Measurements from ENCODE around the gene CGA. TPM values are rescaled to one million over a fixed set of nuclear protein-coding genes. Genes with fewer than 3 reads are reported as not detected.

Gene CGA
- total RNA-seq, 1 donor from 2014 or later = not detected

DNA sequence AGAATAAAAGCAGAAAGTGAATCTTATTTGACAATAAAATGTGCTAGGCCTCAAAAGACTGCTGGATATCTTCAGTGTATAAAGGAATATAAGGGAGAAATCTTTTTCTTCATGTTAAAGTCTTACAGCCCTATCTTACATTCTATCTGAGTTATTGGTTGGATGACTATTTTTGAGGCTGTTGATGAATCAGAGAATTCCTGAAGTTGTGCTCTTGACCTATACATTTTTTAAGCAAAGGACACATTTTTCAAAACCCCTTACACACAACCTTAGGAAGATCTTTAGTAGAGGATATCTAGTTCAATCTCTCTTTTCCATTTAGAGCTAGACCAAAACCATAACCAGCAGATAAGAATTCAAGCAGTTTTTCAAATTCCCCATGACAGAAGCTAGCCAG lies 10.9 kb upstream of the CGA start:
- TF ChIP-seq, protein P1, sequence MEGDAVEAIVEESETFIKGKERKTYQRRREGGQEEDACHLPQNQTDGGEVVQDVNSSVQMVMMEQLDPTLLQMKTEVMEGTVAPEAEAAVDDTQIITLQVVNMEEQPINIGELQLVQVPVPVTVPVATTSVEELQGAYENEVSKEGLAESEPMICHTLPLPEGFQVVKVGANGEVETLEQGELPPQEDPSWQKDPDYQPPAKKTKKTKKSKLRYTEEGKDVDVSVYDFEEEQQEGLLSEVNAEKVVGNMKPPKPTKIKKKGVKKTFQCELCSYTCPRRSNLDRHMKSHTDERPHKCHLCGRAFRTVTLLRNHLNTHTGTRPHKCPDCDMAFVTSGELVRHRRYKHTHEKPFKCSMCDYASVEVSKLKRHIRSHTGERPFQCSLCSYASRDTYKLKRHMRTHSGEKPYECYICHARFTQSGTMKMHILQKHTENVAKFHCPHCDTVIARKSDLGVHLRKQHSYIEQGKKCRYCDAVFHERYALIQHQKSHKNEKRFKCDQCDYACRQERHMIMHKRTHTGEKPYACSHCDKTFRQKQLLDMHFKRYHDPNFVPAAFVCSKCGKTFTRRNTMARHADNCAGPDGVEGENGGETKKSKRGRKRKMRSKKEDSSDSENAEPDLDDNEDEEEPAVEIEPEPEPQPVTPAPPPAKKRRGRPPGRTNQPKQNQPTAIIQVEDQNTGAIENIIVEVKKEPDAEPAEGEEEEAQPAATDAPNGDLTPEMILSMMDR (IDR thresholded peaks at IDR 0.05; ENCODE audit: insufficient read depth, low read length, poor library complexity, severe bottlenecking) = no peak
- Histone ChIP-seq H3K27me3 (ENCODE audit: control insufficient read depth, insufficient read depth, low read length) (no peaks in the 10 kb centered on the region), H3K4me3 (ENCODE audit: low read depth, low read length) (no peak overlapping the region), H3K36me3 (ENCODE audit: control insufficient read depth, insufficient read depth, low read length) (no peaks in the 10 kb centered on the region)
- no peak for DNase-seq (ENCODE audit: low read depth)

DNA sequence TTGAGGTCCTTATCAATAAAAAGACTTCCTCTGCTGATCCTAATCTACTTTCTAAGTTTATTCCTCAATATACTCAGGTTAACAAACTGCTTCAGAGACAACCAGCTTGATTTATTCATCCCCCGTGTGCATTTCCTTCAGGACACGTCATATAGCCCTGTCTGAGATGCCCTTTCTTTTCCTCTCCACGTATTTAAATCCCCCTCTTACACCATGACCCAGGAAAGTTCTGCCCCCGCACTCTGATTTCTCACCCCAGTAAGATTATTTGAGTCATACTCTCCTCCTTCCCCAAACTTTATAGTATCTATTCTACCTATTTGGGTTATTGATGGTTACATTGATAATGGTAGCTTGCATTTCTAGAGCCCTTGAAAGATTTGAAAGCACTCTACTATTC lies 9.8 kb upstream of the CGA start:
- H3K4me3 ChIP-seq (ENCODE audit: low read depth, low read length) = no peak overlapping the region
- H3K27me3 ChIP-seq (ENCODE audit: control insufficient read depth, insufficient read depth, low read length) = no peaks in the 10 kb centered on the region
- no peak for DNase-seq (ENCODE audit: low read depth)
- no peaks in the 10 kb centered on the region for H3K36me3 ChIP-seq (ENCODE audit: control insufficient read depth, insufficient read depth, low read length)
- TF ChIP-seq, protein P1 (IDR thresholded peaks at IDR 0.05; ENCODE audit: insufficient read depth, low read length, poor library complexity, severe bottlenecking) = no peak

DNA sequence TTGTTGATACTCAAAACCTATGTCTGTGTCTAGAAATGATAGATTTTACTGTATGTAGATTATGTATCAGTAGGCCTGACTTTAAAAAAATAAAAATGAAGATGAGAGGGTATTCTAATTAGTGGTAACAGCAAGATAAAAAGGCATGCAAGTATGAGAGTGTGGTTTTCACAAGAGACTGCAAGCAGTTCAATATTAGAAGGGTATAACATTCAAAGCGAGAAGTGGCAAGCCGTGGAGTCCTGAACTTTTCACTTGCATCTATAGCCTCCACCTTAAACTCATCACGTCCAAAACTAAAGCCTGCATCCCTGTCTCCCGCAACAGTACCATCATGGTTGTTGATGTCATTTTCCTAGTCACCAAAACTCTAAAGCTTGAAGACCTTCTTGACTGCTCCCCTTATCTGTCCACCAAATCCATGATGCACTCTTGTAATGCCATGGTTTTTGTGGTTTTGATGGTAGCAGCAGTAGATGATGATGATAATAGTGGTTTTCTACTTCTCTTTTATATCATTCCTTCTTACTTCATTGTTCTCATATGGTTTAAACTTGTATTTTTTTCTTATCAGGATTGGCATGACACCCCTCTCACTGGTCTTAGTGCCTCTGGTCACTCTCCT lies 9.2 kb upstream of the CGA start:
- TF ChIP-seq, protein P1 (IDR thresholded peaks at IDR 0.05; ENCODE audit: insufficient read depth, low read length, poor library complexity, severe bottlenecking) = no peak
- no peaks in the 10 kb centered on the region for H3K36me3 ChIP-seq (ENCODE audit: control insufficient read depth, insufficient read depth, low read length)
- H3K4me3 ChIP-seq (ENCODE audit: low read depth, low read length) = no peak overlapping the region
- no peak for DNase-seq (ENCODE audit: low read depth)
- no peaks in the 10 kb centered on the region for H3K27me3 ChIP-seq (ENCODE audit: control insufficient read depth, insufficient read depth, low read length)

DNA sequence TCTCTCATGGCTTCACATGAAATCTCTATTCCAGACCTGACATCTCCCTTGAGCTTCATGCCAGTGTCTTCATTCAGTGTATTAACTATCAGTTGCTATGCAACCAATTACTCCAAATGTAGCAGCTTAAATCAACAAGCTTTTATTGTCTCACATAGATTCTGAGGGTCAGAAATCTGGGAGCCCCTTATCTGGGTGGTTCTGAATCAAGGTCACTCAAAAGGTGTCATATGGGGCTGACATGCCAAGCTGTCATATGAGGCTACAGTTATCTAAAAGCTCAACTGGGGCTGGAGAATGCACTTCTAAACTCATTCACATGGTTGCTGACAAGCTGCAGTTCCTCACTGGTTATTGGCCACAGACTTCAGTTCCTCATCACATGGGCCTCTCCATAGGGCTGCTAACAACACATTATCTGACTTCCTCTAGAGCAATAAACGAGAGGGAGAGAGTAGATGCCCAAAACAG lies 7.3 kb upstream of the CGA start:
- DNase-seq (ENCODE audit: low read depth) = no peak
- TF ChIP-seq, protein P1 (IDR thresholded peaks at IDR 0.05; ENCODE audit: insufficient read depth, low read length, poor library complexity, severe bottlenecking) = no peak
- Histone ChIP-seq H3K27me3 (ENCODE audit: control insufficient read depth, insufficient read depth, low read length) (no peaks in the 10 kb centered on the region), H3K36me3 (ENCODE audit: control insufficient read depth, insufficient read depth, low read length) (no peaks in the 10 kb centered on the region), H3K4me3 (ENCODE audit: low read depth, low read length) (no peak overlapping the region)

DNA sequence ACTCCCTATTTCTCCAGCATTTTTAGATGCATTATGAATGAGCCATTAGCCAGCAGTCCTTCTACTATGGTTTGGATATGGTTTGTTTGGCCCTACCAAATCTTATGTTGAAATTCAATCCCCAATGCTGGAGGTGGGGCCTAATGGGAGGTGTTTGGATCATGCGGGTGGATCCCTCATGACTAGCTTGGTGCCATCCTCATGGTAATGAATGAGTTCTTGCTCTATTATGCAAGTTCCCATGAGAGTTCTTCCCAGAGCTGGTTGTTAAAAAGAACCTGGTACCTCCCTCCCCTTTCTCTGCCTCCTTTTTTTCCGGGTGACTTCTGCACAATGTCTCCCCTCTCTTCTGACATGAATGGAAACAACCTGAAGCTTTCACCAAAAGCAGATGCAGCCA lies 6.2 kb upstream of the CGA start:
- TF ChIP-seq, protein P1 (IDR thresholded peaks at IDR 0.05; ENCODE audit: insufficient read depth, low read length, poor library complexity, severe bottlenecking) = no peak
- H3K27me3 ChIP-seq (ENCODE audit: control insufficient read depth, insufficient read depth, low read length) = no peaks in the 10 kb centered on the region
- H3K36me3 ChIP-seq (ENCODE audit: control insufficient read depth, insufficient read depth, low read length) = no peaks in the 10 kb centered on the region
- DNase-seq (ENCODE audit: low read depth) = no peak
- no peak overlapping the region for H3K4me3 ChIP-seq (ENCODE audit: low read depth, low read length)

DNA sequence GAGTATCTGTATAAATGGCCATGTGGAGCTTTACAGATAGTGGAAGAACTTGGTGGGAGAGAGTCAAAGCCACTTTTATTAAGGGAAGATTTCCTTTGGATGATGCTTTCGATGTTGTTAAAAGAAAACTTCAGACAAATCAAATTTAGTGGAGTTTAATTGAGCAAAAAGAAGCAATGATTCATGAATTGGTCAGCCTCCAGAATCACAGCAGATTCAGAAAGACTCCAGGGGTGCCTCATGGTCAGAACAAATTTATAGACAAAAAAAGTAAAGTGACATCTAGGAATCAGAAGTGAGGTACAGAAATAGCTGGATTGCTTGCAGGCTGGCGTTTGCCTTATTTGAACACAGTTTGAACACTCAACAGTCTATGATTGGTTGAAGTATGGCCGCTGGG lies 5.3 kb upstream of the CGA start:
- no peak overlapping the region for H3K4me3 ChIP-seq (ENCODE audit: low read depth, low read length)
- no peak for DNase-seq (ENCODE audit: low read depth)
- H3K36me3 ChIP-seq (ENCODE audit: control insufficient read depth, insufficient read depth, low read length) = no peaks in the 10 kb centered on the region
- no peaks in the 10 kb centered on the region for H3K27me3 ChIP-seq (ENCODE audit: control insufficient read depth, insufficient read depth, low read length)
- TF ChIP-seq, protein P1 (IDR thresholded peaks at IDR 0.05; ENCODE audit: insufficient read depth, low read length, poor library complexity, severe bottlenecking) = no peak

Measured in kidney epithelial cell (primary cell).